ENCODE measurements around the gene CSN2. TPM values are rescaled to one million over a fixed set of nuclear protein-coding genes. Genes with fewer than 3 reads are reported as not detected.
"Not testable (repeated sequence)": the region's sequence is repeated elsewhere in the genome, so short reads cannot be mapped to it uniquely, and the experiment has no call there.

CSN2 gene
- total RNA-seq, 1 experiment from 2014 or later: not detected

DNA sequence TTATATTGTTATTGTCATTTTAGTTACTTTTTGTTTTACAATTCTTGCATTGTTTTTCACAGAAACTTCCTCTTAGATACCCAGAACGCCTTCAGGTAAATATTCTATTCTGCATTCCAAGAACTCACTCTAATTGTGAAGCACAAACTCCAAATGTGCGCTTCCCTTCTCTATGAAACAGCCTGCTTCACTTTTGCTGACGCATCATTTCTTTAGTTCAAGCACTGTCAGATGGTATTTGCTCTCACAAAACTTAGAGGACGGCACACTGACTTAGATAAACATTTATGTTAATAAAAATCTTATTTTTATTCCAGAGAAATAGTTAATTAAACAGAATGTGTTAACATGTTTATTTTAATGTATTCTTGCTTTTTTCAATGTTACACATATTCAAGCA is 31.4 kb downstream of the CSN2 start:
- Histone ChIP-seq H3K4me2 (no peak overlapping the region), H3K27me3 (ENCODE audit: insufficient read depth, low read depth) (no peaks in the 10 kb centered on the region), H3K36me3 (ENCODE audit: low read depth) (no peaks in the 10 kb centered on the region), H3K27ac (no peak overlapping the region), H2AFZ (no peak overlapping the region), H3K4me3 (no peak overlapping the region), H3K4me1 (replicated peaks; ENCODE audit: insufficient read depth) (no peaks in the 10 kb centered on the region), H3F3A (ENCODE audit: insufficient read depth, low read depth) (no peaks in the 10 kb centered on the region), H3K9me3 (ENCODE audit: insufficient read depth, low read depth) (no peaks in the 10 kb centered on the region), H3K9me2 (ENCODE audit: insufficient read depth) (no peaks in the 10 kb centered on the region), H3K79me2 (ENCODE audit: low read depth) (no peaks in the 10 kb centered on the region), H4K20me1 (ENCODE audit: insufficient read depth) (no peaks in the 10 kb centered on the region)
- ChIA-PET POLR2A (ENCODE audit: unreplicated experiment) (no interaction called here), CTCF (no interaction called here)
- TF ChIP-seq EZH2 (IDR thresholded peaks at IDR 0.05; ENCODE audit: low read depth): no peak
- TF ChIP-seq, protein P1, sequence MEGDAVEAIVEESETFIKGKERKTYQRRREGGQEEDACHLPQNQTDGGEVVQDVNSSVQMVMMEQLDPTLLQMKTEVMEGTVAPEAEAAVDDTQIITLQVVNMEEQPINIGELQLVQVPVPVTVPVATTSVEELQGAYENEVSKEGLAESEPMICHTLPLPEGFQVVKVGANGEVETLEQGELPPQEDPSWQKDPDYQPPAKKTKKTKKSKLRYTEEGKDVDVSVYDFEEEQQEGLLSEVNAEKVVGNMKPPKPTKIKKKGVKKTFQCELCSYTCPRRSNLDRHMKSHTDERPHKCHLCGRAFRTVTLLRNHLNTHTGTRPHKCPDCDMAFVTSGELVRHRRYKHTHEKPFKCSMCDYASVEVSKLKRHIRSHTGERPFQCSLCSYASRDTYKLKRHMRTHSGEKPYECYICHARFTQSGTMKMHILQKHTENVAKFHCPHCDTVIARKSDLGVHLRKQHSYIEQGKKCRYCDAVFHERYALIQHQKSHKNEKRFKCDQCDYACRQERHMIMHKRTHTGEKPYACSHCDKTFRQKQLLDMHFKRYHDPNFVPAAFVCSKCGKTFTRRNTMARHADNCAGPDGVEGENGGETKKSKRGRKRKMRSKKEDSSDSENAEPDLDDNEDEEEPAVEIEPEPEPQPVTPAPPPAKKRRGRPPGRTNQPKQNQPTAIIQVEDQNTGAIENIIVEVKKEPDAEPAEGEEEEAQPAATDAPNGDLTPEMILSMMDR (conservative IDR thresholded peaks at IDR 0.05): no peak
- no peak for DNase-seq
- BruUV-seq (replicated peaks): no TSS peak
- intact Hi-C loops (cut with micrococcal nuclease; ENCODE audit: unreplicated experiment): no loop called here

DNA sequence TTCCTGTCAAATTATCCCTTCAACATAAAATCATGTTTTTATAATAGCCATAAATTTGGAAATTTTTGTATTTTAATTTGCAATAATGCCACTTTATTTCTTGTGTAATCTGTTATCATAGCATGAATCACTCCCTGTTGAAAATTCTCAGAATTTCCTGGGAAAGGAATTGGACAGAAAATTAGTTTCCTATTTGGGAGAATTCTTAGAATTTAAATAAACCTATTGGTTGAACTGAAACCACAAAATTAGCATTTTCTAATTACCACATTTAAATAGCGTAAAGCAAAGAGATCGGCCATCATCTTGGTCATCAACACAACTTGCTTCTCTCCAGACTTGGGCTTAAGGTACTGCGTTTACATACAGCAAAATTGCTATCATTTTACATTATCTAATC is 34.8 kb downstream of the CSN2 start, which contains the start of gene CSN1S1:
Gene CSN1S1 (plus strand): TSS at position 301 of the 400 bp plus-strand sequence. CDS start 1,488 bp downstream, outside the sequence.
- H3K9me2 ChIP-seq (ENCODE audit: insufficient read depth): no peaks in the 10 kb centered on the region
- H3K4me1 ChIP-seq (replicated peaks; ENCODE audit: insufficient read depth): no peaks in the 10 kb centered on the region
- CTCF ChIA-PET: no interaction called here
- H2AFZ ChIP-seq: no peak within 1 kb of the TSS
- POLR2A ChIA-PET (ENCODE audit: unreplicated experiment): no interaction called here
- H3K36me3 ChIP-seq (ENCODE audit: low read depth): no peaks in the 10 kb centered on the region
- BruUV-seq (replicated peaks): no TSS peak
- no peaks in the 10 kb centered on the region for H3K9me3 ChIP-seq (ENCODE audit: insufficient read depth, low read depth)
- no peak within 1 kb of the TSS for H3K27ac ChIP-seq
- no peak within 1 kb of the TSS for H3K4me3 ChIP-seq
- no peak for DNase-seq
- H3F3A ChIP-seq (ENCODE audit: insufficient read depth, low read depth): no peaks in the 10 kb centered on the region
- H3K27me3 ChIP-seq (ENCODE audit: insufficient read depth, low read depth): no peaks in the 10 kb centered on the region
- H4K20me1 ChIP-seq (ENCODE audit: insufficient read depth): no peaks in the 10 kb centered on the region
- no peaks in the 10 kb centered on the region for H3K79me2 ChIP-seq (ENCODE audit: low read depth)
- TF ChIP-seq, protein P1 (conservative IDR thresholded peaks at IDR 0.05): no peak
- TF ChIP-seq EZH2 (IDR thresholded peaks at IDR 0.05; ENCODE audit: low read depth): no peak
- intact Hi-C loops (cut with micrococcal nuclease; ENCODE audit: unreplicated experiment): no loop called here
- H3K4me2 ChIP-seq: no peak within 1 kb of the TSS

DNA sequence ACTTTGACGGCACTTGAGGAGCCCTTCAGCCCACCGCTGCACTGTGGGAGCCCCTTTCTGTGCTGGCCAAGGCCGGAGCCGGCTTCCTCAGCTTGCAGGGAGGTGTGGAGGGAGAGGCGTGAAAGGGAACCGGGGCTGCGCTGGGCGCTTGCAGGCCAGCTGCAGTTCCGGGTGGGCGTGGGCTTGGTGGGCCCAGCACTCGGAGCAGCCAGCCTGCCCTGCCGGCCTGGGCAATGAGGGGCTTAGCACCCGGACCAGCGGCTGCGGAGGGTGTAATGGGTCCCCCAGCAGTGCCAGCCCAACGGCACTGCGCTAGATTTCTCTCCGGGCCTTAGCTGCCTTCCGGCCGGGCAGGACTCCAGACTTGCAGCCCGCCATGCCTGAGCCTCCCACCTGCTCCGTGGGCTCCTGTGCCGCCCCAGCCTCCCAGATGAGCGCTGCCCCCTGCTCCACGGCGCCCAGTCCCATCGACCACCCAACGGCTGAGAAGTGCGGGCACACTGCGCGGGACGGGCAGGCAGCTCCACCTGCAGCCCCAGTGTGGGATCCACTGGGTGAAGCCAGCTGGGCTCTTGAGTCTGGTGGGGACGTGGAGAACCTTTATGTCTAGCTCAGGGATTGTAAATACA is 41.6 kb downstream of the CSN2 start:
- CTCF ChIA-PET; intact Hi-C loops (cut with micrococcal nuclease; ENCODE audit: unreplicated experiment); H3K4me1 ChIP-seq (replicated peaks; ENCODE audit: insufficient read depth); H3K4me3 ChIP-seq; H3K27me3 ChIP-seq (ENCODE audit: insufficient read depth, low read depth); POLR2A ChIA-PET (ENCODE audit: unreplicated experiment); H3F3A ChIP-seq (ENCODE audit: insufficient read depth, low read depth); H3K9me2 ChIP-seq (ENCODE audit: insufficient read depth); H3K27ac ChIP-seq; H3K9me3 ChIP-seq (ENCODE audit: insufficient read depth, low read depth); H4K20me1 ChIP-seq (ENCODE audit: insufficient read depth); H3K79me2 ChIP-seq (ENCODE audit: low read depth); H2AFZ ChIP-seq; DNase-seq; H3K36me3 ChIP-seq (ENCODE audit: low read depth); H3K4me2 ChIP-seq; BruUV-seq (replicated peaks): not testable (repeated sequence)

DNA sequence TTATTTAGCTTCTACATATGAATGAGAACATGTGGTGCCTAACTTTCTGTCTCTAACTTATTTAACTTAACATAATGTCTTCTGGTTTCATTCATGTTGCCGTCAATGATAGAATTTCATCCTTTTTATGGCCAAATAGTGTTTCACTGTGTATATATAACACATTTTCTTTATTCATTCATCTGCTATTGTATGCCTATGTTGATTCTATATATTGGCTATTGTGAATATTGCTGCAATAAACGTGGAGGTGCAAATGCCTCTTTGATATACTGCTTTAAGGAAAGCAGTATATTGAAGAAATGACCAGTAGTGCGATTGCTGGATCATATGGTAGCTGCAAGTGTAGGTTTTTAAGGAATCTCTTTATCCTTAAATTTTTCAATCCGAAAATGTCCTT is 44.7 kb downstream of the CSN2 start:
- POLR2A ChIA-PET (ENCODE audit: unreplicated experiment): no interaction called here
- DNase-seq: no peak
- no peak overlapping the region for H3K4me2 ChIP-seq

More for the DNA sequence above, 44.7 kb downstream of the CSN2 start:
- TF ChIP-seq, protein P1 (conservative IDR thresholded peaks at IDR 0.05): no peak
- no peak for TF ChIP-seq EZH2 (IDR thresholded peaks at IDR 0.05; ENCODE audit: low read depth)
- no peaks in the 10 kb centered on the region for H3K9me3 ChIP-seq (ENCODE audit: insufficient read depth, low read depth)
- no peaks in the 10 kb centered on the region for H3K9me2 ChIP-seq (ENCODE audit: insufficient read depth)
- H3K4me3 ChIP-seq: no peak overlapping the region
- H4K20me1 ChIP-seq (ENCODE audit: insufficient read depth): no peaks in the 10 kb centered on the region
- no peaks in the 10 kb centered on the region for H3K4me1 ChIP-seq (replicated peaks; ENCODE audit: insufficient read depth)
- intact Hi-C loops (cut with micrococcal nuclease; ENCODE audit: unreplicated experiment): no loop called here
- no peaks in the 10 kb centered on the region for H3K36me3 ChIP-seq (ENCODE audit: low read depth)
- no peaks in the 10 kb centered on the region for H3F3A ChIP-seq (ENCODE audit: insufficient read depth, low read depth)
- no peaks in the 10 kb centered on the region for H3K27me3 ChIP-seq (ENCODE audit: insufficient read depth, low read depth)
- H3K79me2 ChIP-seq (ENCODE audit: low read depth): no peaks in the 10 kb centered on the region
- no peak overlapping the region for H3K27ac ChIP-seq
- no TSS peak for BruUV-seq (replicated peaks)
- no peak overlapping the region for H2AFZ ChIP-seq
- CTCF ChIA-PET: no interaction called here

Measured in PC-9 (cell line).